ENCODE results near the gene TBC1D20. TPM values are rescaled to one million over a fixed set of nuclear protein-coding genes. Genes with fewer than 3 reads are reported as not detected.

TBC1D20 gene
- total RNA-seq, 6 experiments from 2014 or later, result 36.7 to 47.0 (median 42.1) TPM

DNA sequence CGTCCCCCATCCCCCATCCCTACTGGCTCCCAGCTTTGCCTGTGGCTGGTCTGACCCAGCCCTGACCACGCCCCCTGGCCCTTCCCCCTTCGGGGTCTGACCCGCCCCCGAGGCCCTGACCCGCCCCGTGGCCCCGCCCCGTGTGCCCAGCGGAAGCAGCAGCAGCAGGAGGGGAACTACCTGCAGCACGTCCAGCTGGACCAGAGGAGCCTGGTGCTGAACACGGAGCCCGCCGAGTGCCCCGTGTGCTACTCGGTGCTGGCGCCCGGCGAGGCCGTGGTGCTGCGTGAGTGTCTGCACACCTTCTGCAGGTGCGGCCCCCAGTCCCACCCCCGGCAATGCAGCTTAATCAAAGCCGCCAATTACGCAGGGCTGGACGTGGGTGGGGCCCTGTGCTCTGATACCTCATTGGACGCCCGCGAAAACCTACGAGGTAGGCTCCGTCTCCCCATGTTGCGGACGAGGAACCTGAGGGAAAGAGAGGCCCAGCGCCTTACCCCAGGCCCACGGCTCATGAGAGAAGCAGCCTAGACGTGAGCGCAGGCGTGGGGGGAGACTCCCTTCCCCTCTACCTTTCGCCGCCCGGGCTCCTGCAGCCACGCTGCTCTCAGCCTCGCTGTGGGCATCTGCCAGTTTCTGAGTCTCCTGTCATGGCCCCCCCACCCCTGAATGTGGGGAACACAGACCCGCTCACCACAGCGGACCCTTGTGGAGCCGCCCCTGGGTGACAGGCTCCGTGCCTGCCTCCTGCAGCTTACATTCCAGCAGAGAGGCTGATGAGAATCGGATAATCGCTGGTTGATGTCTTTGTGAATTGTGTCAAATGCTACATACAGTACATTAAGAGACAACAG is 41.4 kb downstream of the TBC1D20 start:
- TF ChIP-seq, protein P1, sequence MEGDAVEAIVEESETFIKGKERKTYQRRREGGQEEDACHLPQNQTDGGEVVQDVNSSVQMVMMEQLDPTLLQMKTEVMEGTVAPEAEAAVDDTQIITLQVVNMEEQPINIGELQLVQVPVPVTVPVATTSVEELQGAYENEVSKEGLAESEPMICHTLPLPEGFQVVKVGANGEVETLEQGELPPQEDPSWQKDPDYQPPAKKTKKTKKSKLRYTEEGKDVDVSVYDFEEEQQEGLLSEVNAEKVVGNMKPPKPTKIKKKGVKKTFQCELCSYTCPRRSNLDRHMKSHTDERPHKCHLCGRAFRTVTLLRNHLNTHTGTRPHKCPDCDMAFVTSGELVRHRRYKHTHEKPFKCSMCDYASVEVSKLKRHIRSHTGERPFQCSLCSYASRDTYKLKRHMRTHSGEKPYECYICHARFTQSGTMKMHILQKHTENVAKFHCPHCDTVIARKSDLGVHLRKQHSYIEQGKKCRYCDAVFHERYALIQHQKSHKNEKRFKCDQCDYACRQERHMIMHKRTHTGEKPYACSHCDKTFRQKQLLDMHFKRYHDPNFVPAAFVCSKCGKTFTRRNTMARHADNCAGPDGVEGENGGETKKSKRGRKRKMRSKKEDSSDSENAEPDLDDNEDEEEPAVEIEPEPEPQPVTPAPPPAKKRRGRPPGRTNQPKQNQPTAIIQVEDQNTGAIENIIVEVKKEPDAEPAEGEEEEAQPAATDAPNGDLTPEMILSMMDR (IDR thresholded peaks at IDR 0.05), result no peak
- Mint-ChIP-seq H3K27me3 (ENCODE audit: insufficient read depth) (0 out of 2 replicates have a peak, but pooled peaks cover 4% of the 10 kb centered on the region), H3K4me1 (ENCODE audit: low read depth) (no peaks in the 10 kb centered on the region), H3K36me3 (ENCODE audit: low read depth) (peaks cover 32% of the 10 kb centered on the region), H3K9me3 (no peaks in the 10 kb centered on the region), H3K27ac (no peak overlapping the region), H3K4me3 (no peak overlapping the region)
- DNase-seq, result no peak

DNA sequence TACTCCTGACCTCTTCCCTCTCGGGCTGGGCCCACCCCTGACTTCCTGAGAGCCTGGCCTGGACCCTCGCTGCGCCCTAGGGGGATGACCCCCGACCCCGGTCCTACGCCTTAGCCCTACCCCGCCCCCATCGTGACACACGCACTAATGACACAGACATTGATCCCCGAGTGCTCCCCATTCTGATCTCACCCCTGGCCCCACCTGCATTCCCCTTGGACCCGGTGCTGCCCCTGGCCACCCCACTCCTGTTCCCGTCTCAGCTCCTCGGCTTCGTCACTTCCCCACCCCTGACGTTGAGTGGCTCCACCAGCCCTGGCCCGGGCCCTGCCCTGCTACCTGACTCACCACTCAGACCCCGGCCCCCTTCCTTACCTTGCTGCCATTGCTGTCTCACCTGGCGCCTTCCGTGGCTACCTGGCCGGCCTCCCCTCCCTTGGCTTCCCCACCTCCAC is 42.1 kb downstream of the TBC1D20 start:
- Mint-ChIP-seq H3K27ac (no peak overlapping the region), H3K4me1 (ENCODE audit: low read depth) (no peaks in the 10 kb centered on the region), H3K9me3 (no peaks in the 10 kb centered on the region), H3K4me3 (no peak overlapping the region), H3K36me3 (ENCODE audit: low read depth) (peaks cover 37% of the 10 kb centered on the region), H3K27me3 (ENCODE audit: insufficient read depth) (peaks cover 6% of the 10 kb centered on the region)
- TF ChIP-seq, protein P1 (IDR thresholded peaks at IDR 0.05), result no peak
- DNase-seq, result no peak

DNA sequence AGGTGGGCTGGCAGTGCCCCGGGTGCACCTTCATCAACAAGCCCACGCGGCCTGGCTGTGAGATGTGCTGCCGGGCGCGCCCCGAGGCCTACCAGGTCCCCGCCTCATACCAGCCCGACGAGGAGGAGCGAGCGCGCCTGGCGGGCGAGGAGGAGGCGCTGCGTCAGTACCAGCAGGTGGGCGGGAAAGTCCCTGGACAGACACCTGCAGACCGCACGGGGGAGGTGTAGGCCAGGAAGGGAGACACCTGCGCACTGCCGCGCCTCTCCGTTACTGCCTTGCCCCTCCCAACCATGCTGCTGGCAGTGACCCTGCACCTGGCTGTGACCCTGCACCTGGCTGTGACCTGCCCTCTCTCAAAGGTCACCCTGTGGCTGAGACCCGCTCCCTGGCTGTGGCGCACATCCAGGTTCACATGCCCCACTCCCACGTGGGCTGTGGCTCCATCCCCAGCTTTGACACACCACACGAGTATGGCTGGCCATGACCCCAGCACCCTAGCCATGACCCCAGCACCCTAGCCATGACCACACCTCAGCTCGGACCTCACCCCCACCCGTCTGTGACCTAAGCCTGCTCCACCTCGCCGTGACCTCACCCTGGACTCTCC is 42.7 kb downstream of the TBC1D20 start:
- H3K36me3 Mint-ChIP-seq (ENCODE audit: low read depth), result peaks cover 37% of the 10 kb centered on the region
- H3K4me1 Mint-ChIP-seq (ENCODE audit: low read depth), result no peaks in the 10 kb centered on the region
- DNase-seq, result no peak
- no peak overlapping the region for H3K27ac Mint-ChIP-seq
- H3K27me3 Mint-ChIP-seq (ENCODE audit: insufficient read depth), result peaks cover 6% of the 10 kb centered on the region
- no peaks in the 10 kb centered on the region for H3K9me3 Mint-ChIP-seq
- no peak overlapping the region for H3K4me3 Mint-ChIP-seq
- TF ChIP-seq, protein P1 (IDR thresholded peaks at IDR 0.05), result no peak

DNA sequence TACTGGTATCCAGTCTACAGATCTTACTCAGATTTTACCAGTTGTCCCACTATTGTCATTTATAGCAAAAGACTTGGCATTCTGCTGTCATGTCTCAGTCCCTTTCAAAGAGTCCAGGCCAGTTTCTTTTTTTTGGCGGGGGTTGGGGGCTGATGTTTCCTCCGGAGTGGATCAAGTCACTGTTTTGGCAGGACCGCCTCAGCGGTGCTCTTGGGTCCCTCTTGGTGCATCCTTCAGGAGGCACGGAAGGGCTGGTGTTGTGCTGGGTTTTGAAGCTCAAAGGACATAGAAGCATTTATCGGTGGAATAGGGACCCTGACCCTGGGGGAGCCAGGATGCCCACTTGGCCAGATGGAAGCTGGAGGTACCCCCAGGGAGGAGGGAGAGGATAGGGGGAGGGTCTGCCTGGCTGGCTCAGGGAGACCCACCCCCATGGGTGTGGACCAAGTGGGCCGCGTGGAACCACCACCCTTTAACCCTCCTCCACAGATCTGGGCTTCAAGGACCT is 43.4 kb downstream of the TBC1D20 start:
- Mint-ChIP-seq H3K4me1 (ENCODE audit: low read depth) (no peaks in the 10 kb centered on the region), H3K27ac (no peak overlapping the region), H3K36me3 (ENCODE audit: low read depth) (peaks cover 30% of the 10 kb centered on the region), H3K4me3 (no peak overlapping the region), H3K9me3 (no peaks in the 10 kb centered on the region), H3K27me3 (ENCODE audit: insufficient read depth) (peaks cover 6% of the 10 kb centered on the region)
- DNase-seq, result no peak
- TF ChIP-seq, protein P1 (IDR thresholded peaks at IDR 0.05), result no peak

DNA sequence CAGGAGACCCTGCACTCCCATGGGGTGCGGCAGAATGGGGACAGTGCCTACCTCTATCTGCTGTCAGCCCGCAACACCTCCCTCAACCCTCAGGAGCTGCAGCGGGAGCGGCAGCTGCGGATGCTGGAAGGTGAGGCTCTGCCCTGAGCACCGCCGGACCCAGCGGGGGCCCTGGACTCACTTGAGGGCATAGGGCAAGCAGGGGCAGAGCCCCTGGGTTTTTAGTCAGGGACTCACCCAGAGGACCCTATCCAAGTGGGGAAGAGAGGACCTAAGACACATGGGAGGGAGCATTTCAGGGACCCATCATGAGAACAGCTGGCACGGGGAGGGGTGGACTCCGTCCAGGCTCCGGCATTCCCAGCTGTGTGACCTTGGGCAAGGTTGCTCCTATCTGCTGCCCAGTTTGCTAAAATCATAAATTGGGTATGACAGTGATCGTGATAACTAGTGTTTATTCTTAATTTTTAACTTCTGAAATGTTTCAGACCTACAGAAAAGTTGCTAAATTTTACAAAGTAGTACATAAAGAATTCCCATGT is 44.5 kb downstream of the TBC1D20 start:
- TF ChIP-seq, protein P1 (IDR thresholded peaks at IDR 0.05), result no peak
- Mint-ChIP-seq H3K4me1 (ENCODE audit: low read depth) (0 out of 2 replicates have a peak, but pooled peaks cover 3% of the 10 kb centered on the region), H3K27ac (no peak overlapping the region)

More for the DNA sequence above, 44.5 kb downstream of the TBC1D20 start:
- H3K36me3 Mint-ChIP-seq (ENCODE audit: low read depth), result peaks cover 35% of the 10 kb centered on the region
- H3K9me3 Mint-ChIP-seq, result no peaks in the 10 kb centered on the region
- H3K27me3 Mint-ChIP-seq (ENCODE audit: insufficient read depth), result peaks cover 6% of the 10 kb centered on the region
- H3K4me3 Mint-ChIP-seq, result no peak overlapping the region
- DNase-seq, result no peak
